Epithelial cell of proximal tubule (primary cell): ENCODE measurements around the gene TRPM5. TPM values are rescaled to one million over a fixed set of nuclear protein-coding genes. Genes with fewer than 3 reads are reported as not detected.

Source experiments
- DNase-seq: peaks from one replicate; pipeline ENCODE4 v3.0.0-alpha.2; 2011; ENCODE audit warnings: low read depth
- H3K4me3 ChIP-seq: 2 replicates; pipeline ENCODE4 v1.5.1; 2011; ENCODE audit warnings: low read depth, mild to moderate bottlenecking, low read length
- CTCF ChIP-seq: conservative IDR thresholded peaks from 2 replicates; pipeline ENCODE4 v1.5.1; 2012; ENCODE audit warnings: low read depth, mild to moderate bottlenecking, low read length
- total RNA-seq: library from RNA; depleted of rRNA; stranded (reverse); fragments of >200 nt; gene quantifications from 2 replicates; pipeline ENCODE4 v1.2.3, GENCODE V29; 2015

Gene TRPM5
- total RNA-seq, 1 donor from 2014 or later: not detected

- no peak overlapping the region for H3K4me3 ChIP-seq
- no peak for TF ChIP-seq CTCF
- DNase-seq: no peak
Observed at GRCh38 chr11:2434008-2434407, 10.3 kb downstream of the TRPM5 start.

DNA sequence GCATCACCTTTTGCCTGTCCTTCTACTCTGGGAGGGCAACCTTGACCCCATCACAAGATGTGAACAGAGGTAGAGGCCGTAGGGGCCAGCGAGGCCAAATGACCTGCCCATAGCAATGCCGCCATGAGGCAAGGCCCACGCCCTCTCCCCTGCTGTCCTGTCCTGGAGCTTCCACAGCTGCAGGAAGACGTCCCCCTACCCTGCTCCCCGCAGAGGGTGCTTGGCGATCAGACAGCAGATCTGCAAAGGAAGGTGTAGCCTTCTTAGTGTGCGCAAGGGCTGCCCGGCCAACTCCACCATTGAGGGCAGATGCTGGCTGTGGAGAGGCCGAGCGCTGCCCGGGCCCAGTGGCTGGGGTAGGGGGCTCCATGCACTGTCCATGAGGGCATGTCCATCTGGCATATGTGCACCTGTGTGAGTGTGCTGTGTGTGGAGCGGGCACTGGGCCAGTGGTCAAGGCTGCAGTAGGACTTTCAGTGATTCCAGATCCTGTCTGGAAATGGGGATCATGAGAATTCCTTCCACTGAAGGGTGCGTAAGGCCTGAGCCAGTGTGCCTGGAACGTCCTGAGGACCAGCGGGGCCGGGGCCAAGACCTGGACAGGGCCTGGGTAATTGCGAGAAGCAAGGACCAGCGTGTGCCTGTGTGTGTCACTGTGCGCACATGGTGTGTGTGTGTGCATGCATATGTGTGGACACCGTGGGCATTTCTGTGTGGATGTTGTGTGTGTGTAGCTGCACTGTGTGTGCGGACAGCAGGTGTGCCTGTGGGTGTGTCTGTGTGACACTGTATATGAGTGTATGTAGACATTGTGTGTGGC, 11.0 kb downstream of the TRPM5 start:
- DNase-seq: no peak
- no peak overlapping the region for H3K4me3 ChIP-seq
- no peak for TF ChIP-seq CTCF

- H3K4me3 ChIP-seq: no peak overlapping the region
- DNase-seq: no peak
- no peak for TF ChIP-seq CTCF
Observed at GRCh38 chr11:2432628-2433071, 11.7 kb downstream of the TRPM5 start.

GRCh38 chr11:2432171-2432621, 12.1 kb downstream of the TRPM5 start:
- no peak for TF ChIP-seq CTCF
- H3K4me3 ChIP-seq: no peak overlapping the region
- DNase-seq: no peak

- H3K4me3 ChIP-seq: no peak overlapping the region
- DNase-seq: no peak
- TF ChIP-seq CTCF: no peak
Observed at GRCh38 chr11:2431395-2431794, 12.9 kb downstream of the TRPM5 start.

GRCh38 chr11:2428322-2428795, 16.0 kb downstream of the TRPM5 start:
- no peak overlapping the region for H3K4me3 ChIP-seq
- DNase-seq: no peak
- peak; percentile 97 for TF ChIP-seq CTCF
